Osteoblast (primary cell): Measurements from ENCODE around the gene KRTAP10-2. TPM values are rescaled to one million over a fixed set of nuclear protein-coding genes. Genes with fewer than 3 reads are reported as not detected.
A peak's percentile ranks its signal among the peaks of the same experiment; 100 is the strongest.
"Not testable (repeated sequence)": the region's sequence is repeated elsewhere in the genome, so short reads cannot be mapped to it uniquely, and the experiment has no call there.

Experiments
- DNase-seq: peaks from one replicate; pipeline ENCODE4 v3.0.0; 2011; ENCODE audit warnings: low spot score, mixed read lengths; ENCODE audit not compliant: insufficient read length; ENCODE audit errors: missing footprints
- H2AFZ ChIP-seq: 2 replicates; pipeline ENCODE4 v1.6.0; 2011; ENCODE audit warnings: mild to moderate bottlenecking, low read length
- H3K27ac ChIP-seq: 2 replicates; pipeline ENCODE4 v1.5.1; 2011; ENCODE audit warnings: mild to moderate bottlenecking, low read depth, low read length, moderate library complexity
- H3K27me3 ChIP-seq: 2 replicates; pipeline ENCODE4 v1.6.0; 2012; ENCODE audit warnings: mild to moderate bottlenecking, control low read depth, inconsistent platforms, low read length, moderate library complexity; ENCODE audit not compliant: insufficient read depth
- H3K36me3 ChIP-seq: 2 replicates; pipeline ENCODE4 v1.5.1; 2011; ENCODE audit warnings: mild to moderate bottlenecking, low read length, control low read depth, moderate library complexity; ENCODE audit not compliant: insufficient read depth
- H3K4me1 ChIP-seq: 2 replicates; pipeline ENCODE4 v1.5.1; 2011; ENCODE audit warnings: mild to moderate bottlenecking, low read length, control low read depth, moderate library complexity; ENCODE audit not compliant: insufficient read depth
- H3K4me2 ChIP-seq: 2 replicates; pipeline ENCODE4 v1.6.0; 2011; ENCODE audit warnings: mild to moderate bottlenecking, low read length; ENCODE audit not compliant: insufficient read depth
- H3K4me3 ChIP-seq: fragments of 200-600 bp; sonication (generic); 3 replicates; pipeline ENCODE4 v1.5.1; 2012; ENCODE audit warnings: mild to moderate bottlenecking, low read length, inconsistent platforms; ENCODE audit not compliant: insufficient read depth
- H3K79me2 ChIP-seq: 2 replicates; pipeline ENCODE4 v1.6.0; 2012; ENCODE audit warnings: mild to moderate bottlenecking, low read length, control low read depth, inconsistent platforms; ENCODE audit not compliant: insufficient read depth
- H3K9me3 ChIP-seq: 2 replicates; pipeline ENCODE4 v1.5.1; 2011; ENCODE audit warnings: low read depth, low read length, control low read depth
- H4K20me1 ChIP-seq: 2 replicates; pipeline ENCODE4 v1.6.0; 2012; ENCODE audit warnings: mild to moderate bottlenecking, low read length, control low read depth; ENCODE audit not compliant: insufficient read depth
- total RNA-seq: library from RNA; depleted of rRNA; stranded (reverse); fragments of >200 nt; gene quantifications from 2 replicates; pipeline ENCODE4 v1.2.3, GENCODE V29; 2012
- TF ChIP-seq, protein P1 (sequence below): IDR thresholded peaks from 2 replicates; pipeline ENCODE4 v1.5.1; 2011; ENCODE audit warnings: mild to moderate bottlenecking, low read depth, low read length, moderate library complexity; ENCODE audit errors: extremely low read depth

KRTAP10-2 gene, protein sequence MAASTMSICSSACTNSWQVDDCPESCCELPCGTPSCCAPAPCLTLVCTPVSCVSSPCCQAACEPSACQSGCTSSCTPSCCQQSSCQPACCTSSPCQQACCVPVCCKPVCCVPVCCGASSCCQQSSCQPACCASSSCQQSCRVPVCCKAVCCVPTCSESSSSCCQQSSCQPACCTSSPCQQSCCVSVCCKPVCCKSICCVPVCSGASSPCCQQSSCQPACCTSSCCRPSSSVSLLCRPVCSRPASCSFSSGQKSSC
- not detected in 2 replicates for total RNA-seq

DNA sequence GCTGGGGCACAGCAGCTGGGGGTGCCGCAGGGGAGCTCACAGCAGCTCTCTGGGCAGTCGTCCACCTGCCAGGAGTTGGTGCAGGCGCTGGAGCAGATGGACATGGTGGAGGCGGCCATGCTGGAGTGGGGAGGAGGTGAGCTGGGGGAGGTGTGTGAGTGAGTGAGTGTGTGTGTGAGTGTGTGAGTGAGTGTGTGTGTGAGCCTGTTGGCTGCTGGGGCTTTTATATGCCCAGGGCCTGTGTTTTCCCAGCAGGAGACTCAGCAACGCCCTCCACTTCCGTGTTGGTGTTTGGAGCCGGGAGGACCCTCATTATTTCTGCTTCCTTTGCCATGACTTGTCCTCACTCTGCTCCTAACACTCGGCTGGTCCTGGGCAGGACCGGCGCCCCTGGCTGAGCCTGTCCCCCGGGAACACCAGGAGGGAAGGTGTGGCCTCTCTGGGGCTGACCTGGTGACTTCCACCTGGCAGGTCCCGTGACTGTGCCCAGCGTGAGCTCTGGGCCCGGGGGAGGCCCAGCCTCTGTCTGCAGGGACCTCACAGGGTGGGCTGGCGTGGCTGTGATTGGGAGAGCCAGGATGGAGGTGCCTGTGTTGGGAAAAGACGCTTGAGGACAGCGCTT lies at the start of gene KRTAP10-2:
Gene KRTAP10-2 (minus strand): TSS at position 166 of the 622 bp plus-strand sequence. CDS start 47 bp downstream, at position 119.
- no peaks in the 10 kb centered on the region for H3K36me3 ChIP-seq
- peaks cover 2% of the 10 kb centered on the region for H3K27me3 ChIP-seq
- no peak within 1 kb of the TSS for H2AFZ ChIP-seq
- no peaks in the 10 kb centered on the region for H4K20me1 ChIP-seq
- no peak within 1 kb of the TSS for H3K4me2 ChIP-seq
- no peak within 1 kb of the TSS for H3K27ac ChIP-seq
- TF ChIP-seq, protein P1, sequence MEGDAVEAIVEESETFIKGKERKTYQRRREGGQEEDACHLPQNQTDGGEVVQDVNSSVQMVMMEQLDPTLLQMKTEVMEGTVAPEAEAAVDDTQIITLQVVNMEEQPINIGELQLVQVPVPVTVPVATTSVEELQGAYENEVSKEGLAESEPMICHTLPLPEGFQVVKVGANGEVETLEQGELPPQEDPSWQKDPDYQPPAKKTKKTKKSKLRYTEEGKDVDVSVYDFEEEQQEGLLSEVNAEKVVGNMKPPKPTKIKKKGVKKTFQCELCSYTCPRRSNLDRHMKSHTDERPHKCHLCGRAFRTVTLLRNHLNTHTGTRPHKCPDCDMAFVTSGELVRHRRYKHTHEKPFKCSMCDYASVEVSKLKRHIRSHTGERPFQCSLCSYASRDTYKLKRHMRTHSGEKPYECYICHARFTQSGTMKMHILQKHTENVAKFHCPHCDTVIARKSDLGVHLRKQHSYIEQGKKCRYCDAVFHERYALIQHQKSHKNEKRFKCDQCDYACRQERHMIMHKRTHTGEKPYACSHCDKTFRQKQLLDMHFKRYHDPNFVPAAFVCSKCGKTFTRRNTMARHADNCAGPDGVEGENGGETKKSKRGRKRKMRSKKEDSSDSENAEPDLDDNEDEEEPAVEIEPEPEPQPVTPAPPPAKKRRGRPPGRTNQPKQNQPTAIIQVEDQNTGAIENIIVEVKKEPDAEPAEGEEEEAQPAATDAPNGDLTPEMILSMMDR, result no peak
- H3K4me1 ChIP-seq, result no peaks in the 10 kb centered on the region
- peak; percentile 17 for DNase-seq
- H3K4me3 ChIP-seq, result no peak within 1 kb of the TSS
- no peaks in the 10 kb centered on the region for H3K9me3 ChIP-seq
- no peaks in the 10 kb centered on the region for H3K79me2 ChIP-seq

- not testable (repeated sequence) for H3K27me3 ChIP-seq, H3K4me2 ChIP-seq, H3K27ac ChIP-seq, H3K36me3 ChIP-seq, H3K4me3 ChIP-seq, H3K4me1 ChIP-seq, H4K20me1 ChIP-seq, H2AFZ ChIP-seq, DNase-seq, H3K9me3 ChIP-seq, H3K79me2 ChIP-seq
These were observed 49.8 kb upstream of the KRTAP10-2 start for GRCh38 chr21:44601091-44601490.

GRCh38 chr21:44600118-44600978 lies 49.0 kb upstream of the KRTAP10-2 start, which contains the start of gene KRTAP10-7:
KRTAP10-7 (plus strand) TSS chr21:44600597; CDS start chr21:44600622, 25 bp downstream.
- not testable (repeated sequence) for H3K4me1 ChIP-seq, H3K4me2 ChIP-seq, DNase-seq, H3K36me3 ChIP-seq, H4K20me1 ChIP-seq, H3K9me3 ChIP-seq, H3K27ac ChIP-seq, H3K4me3 ChIP-seq, H2AFZ ChIP-seq, H3K27me3 ChIP-seq, H3K79me2 ChIP-seq

GRCh38 chr21:44599264-44600029 lies 48.1 kb upstream of the KRTAP10-2 start:
- Histone ChIP-seq H3K4me1 (no peaks in the 10 kb centered on the region), H3K79me2 (no peaks in the 10 kb centered on the region), H4K20me1 (no peaks in the 10 kb centered on the region), H3K4me2 (no peak overlapping the region), H3K27ac (no peak overlapping the region), H2AFZ (no peak overlapping the region), H3K9me3 (no peaks in the 10 kb centered on the region), H3K36me3 (no peaks in the 10 kb centered on the region), H3K4me3 (no peak overlapping the region), H3K27me3 (peaks cover 9% of the 10 kb centered on the region)
- TF ChIP-seq, protein P1, result no peak
- peak; percentile 71 for DNase-seq
